Measurements from ENCODE around the gene TTLL12. TPM values are rescaled to one million over a fixed set of nuclear protein-coding genes. Genes with fewer than 3 reads are reported as not detected.

Gene TTLL12
- total and polyA plus RNA-seq, 4 donors = 10.8 to 34.3 (median 29.7) TPM

GRCh38 chr22:43160497-43161126 is 26.3 kb downstream of the TTLL12 start:
- Histone ChIP-seq H3K27ac (ENCODE audit: low read depth, low read length) (no peak overlapping the region), H3K9me3 (ENCODE audit: control insufficient read depth, insufficient read depth, low read length) (no peaks in the 10 kb centered on the region), H3K4me3 (ENCODE audit: low read depth, low read length) (no peak overlapping the region), H3K4me1 (ENCODE audit: control insufficient read depth, insufficient read depth, low read length) (peaks cover 13% of the 10 kb centered on the region), H3K36me3 (ENCODE audit: control insufficient read depth, insufficient read depth, low read length) (peaks cover 38% of the 10 kb centered on the region), H3K27me3 (ENCODE audit: control insufficient read depth, insufficient read depth, low read length) (no peaks in the 10 kb centered on the region)
- WGBS (ENCODE audit: insufficient coverage) = 99% methylated on average over 7 of the region's 8 CpGs
- DNase-seq (ENCODE audit: low read depth in 4 of 6, low spot score in 6 of 6) = no peak

GRCh38 chr22:43159484-43160178 is 27.3 kb downstream of the TTLL12 start:
- H3K27me3 ChIP-seq (ENCODE audit: control insufficient read depth, insufficient read depth, low read length) = no peaks in the 10 kb centered on the region
- peak in 1 of 6 donors; percentile 2 for DNase-seq (ENCODE audit: low read depth in 4 of 6, low spot score in 6 of 6)
- WGBS (ENCODE audit: insufficient coverage) = 52% methylated on average over 14 of the region's 18 CpGs
- H3K27ac ChIP-seq (ENCODE audit: low read depth, low read length) = no peak overlapping the region
- H3K36me3 ChIP-seq (ENCODE audit: control insufficient read depth, insufficient read depth, low read length) = peaks cover 38% of the 10 kb centered on the region
- H3K4me1 ChIP-seq (ENCODE audit: control insufficient read depth, insufficient read depth, low read length) = peaks cover 13% of the 10 kb centered on the region
- no peaks in the 10 kb centered on the region for H3K9me3 ChIP-seq (ENCODE audit: control insufficient read depth, insufficient read depth, low read length)
- H3K4me3 ChIP-seq (ENCODE audit: low read depth, low read length) = no peak overlapping the region

GRCh38 chr22:43158778-43159483 is 28.0 kb downstream of the TTLL12 start:
- no peaks in the 10 kb centered on the region for H3K9me3 ChIP-seq (ENCODE audit: control insufficient read depth, insufficient read depth, low read length)
- peaks cover 13% of the 10 kb centered on the region for H3K4me1 ChIP-seq (ENCODE audit: control insufficient read depth, insufficient read depth, low read length)
- no peak overlapping the region for H3K4me3 ChIP-seq (ENCODE audit: low read depth, low read length)
- DNase-seq (ENCODE audit: low read depth in 4 of 6, low spot score in 6 of 6) = no peak
- H3K27ac ChIP-seq (ENCODE audit: low read depth, low read length) = no peak overlapping the region
- 90% methylated on average over 24 of the region's 24 CpGs for WGBS (ENCODE audit: insufficient coverage)
- H3K36me3 ChIP-seq (ENCODE audit: control insufficient read depth, insufficient read depth, low read length) = peaks cover 38% of the 10 kb centered on the region
- H3K27me3 ChIP-seq (ENCODE audit: control insufficient read depth, insufficient read depth, low read length) = no peaks in the 10 kb centered on the region

GRCh38 chr22:43157874-43158546 is 28.9 kb downstream of the TTLL12 start:
- Histone ChIP-seq H3K4me1 (ENCODE audit: control insufficient read depth, insufficient read depth, low read length) (peaks cover 13% of the 10 kb centered on the region), H3K9me3 (ENCODE audit: control insufficient read depth, insufficient read depth, low read length) (no peaks in the 10 kb centered on the region)

GRCh38 chr22:43156413-43156812 is 30.5 kb downstream of the TTLL12 start:
- Histone ChIP-seq H3K9me3 (ENCODE audit: control insufficient read depth, insufficient read depth, low read length) (no peaks in the 10 kb centered on the region), H3K27me3 (ENCODE audit: control insufficient read depth, insufficient read depth, low read length) (no peaks in the 10 kb centered on the region), H3K4me1 (ENCODE audit: control insufficient read depth, insufficient read depth, low read length) (peaks cover 27% of the 10 kb centered on the region), H3K27ac (ENCODE audit: low read depth, low read length) (no peak overlapping the region), H3K4me3 (ENCODE audit: low read depth, low read length) (no peak overlapping the region), H3K36me3 (ENCODE audit: control insufficient read depth, insufficient read depth, low read length) (peaks cover 26% of the 10 kb centered on the region)
- 90% methylated on average over 12 of the region's 12 CpGs for WGBS (ENCODE audit: insufficient coverage)
- DNase-seq (ENCODE audit: low read depth in 4 of 6, low spot score in 6 of 6) = no peak

More at GRCh38 chr22:43157874-43158546, 28.9 kb downstream of the TTLL12 start:
- 77% methylated on average over 8 of the region's 9 CpGs for WGBS (ENCODE audit: insufficient coverage)
- no peak for DNase-seq (ENCODE audit: low read depth in 4 of 6, low spot score in 6 of 6)
- no peak overlapping the region for H3K27ac ChIP-seq (ENCODE audit: low read depth, low read length)
- H3K27me3 ChIP-seq (ENCODE audit: control insufficient read depth, insufficient read depth, low read length) = no peaks in the 10 kb centered on the region
- no peak overlapping the region for H3K4me3 ChIP-seq (ENCODE audit: low read depth, low read length)
- peaks cover 32% of the 10 kb centered on the region for H3K36me3 ChIP-seq (ENCODE audit: control insufficient read depth, insufficient read depth, low read length)

- H3K27ac ChIP-seq (ENCODE audit: low read depth, low read length) = no peak overlapping the region
- H3K4me1 ChIP-seq (ENCODE audit: control insufficient read depth, insufficient read depth, low read length) = peaks cover 31% of the 10 kb centered on the region
- 86% methylated on average over 5 of the region's 5 CpGs for WGBS (ENCODE audit: insufficient coverage)
- no peaks in the 10 kb centered on the region for H3K27me3 ChIP-seq (ENCODE audit: control insufficient read depth, insufficient read depth, low read length)
- H3K4me3 ChIP-seq (ENCODE audit: low read depth, low read length) = no peak overlapping the region
- DNase-seq (ENCODE audit: low read depth in 4 of 6, low spot score in 6 of 6) = no peak
- no peaks in the 10 kb centered on the region for H3K9me3 ChIP-seq (ENCODE audit: control insufficient read depth, insufficient read depth, low read length)
- H3K36me3 ChIP-seq (ENCODE audit: control insufficient read depth, insufficient read depth, low read length) = peaks cover 22% of the 10 kb centered on the region
Observed at GRCh38 chr22:43155789-43156188, 31.1 kb downstream of the TTLL12 start.

- H3K4me1 ChIP-seq (ENCODE audit: control insufficient read depth, insufficient read depth, low read length) = peaks cover 33% of the 10 kb centered on the region
- H3K27ac ChIP-seq (ENCODE audit: low read depth, low read length) = no peak overlapping the region
- H3K27me3 ChIP-seq (ENCODE audit: control insufficient read depth, insufficient read depth, low read length) = no peaks in the 10 kb centered on the region
- H3K36me3 ChIP-seq (ENCODE audit: control insufficient read depth, insufficient read depth, low read length) = peaks cover 22% of the 10 kb centered on the region
- no peaks in the 10 kb centered on the region for H3K9me3 ChIP-seq (ENCODE audit: control insufficient read depth, insufficient read depth, low read length)
- WGBS (ENCODE audit: insufficient coverage) = 85% methylated on average over 26 of the region's 27 CpGs
- no peak overlapping the region for H3K4me3 ChIP-seq (ENCODE audit: low read depth, low read length)
- no peak for DNase-seq (ENCODE audit: low read depth in 4 of 6, low spot score in 6 of 6)
Observed at GRCh38 chr22:43154887-43155536, 31.9 kb downstream of the TTLL12 start.

GRCh38 chr22:43153899-43154298 is 33.0 kb downstream of the TTLL12 start:
- H3K27ac ChIP-seq (ENCODE audit: low read depth, low read length) = no peak overlapping the region
- WGBS (ENCODE audit: insufficient coverage) = 77% methylated on average over 5 of the region's 9 CpGs

More at GRCh38 chr22:43153899-43154298, 33.0 kb downstream of the TTLL12 start:
- DNase-seq (ENCODE audit: low read depth in 4 of 6, low spot score in 6 of 6) = no peak
- peaks cover 13% of the 10 kb centered on the region for H3K36me3 ChIP-seq (ENCODE audit: control insufficient read depth, insufficient read depth, low read length)
- no peaks in the 10 kb centered on the region for H3K9me3 ChIP-seq (ENCODE audit: control insufficient read depth, insufficient read depth, low read length)
- H3K4me3 ChIP-seq (ENCODE audit: low read depth, low read length) = no peak overlapping the region
- peaks cover 25% of the 10 kb centered on the region for H3K4me1 ChIP-seq (ENCODE audit: control insufficient read depth, insufficient read depth, low read length)
- no peaks in the 10 kb centered on the region for H3K27me3 ChIP-seq (ENCODE audit: control insufficient read depth, insufficient read depth, low read length)

All from spinal cord (tissue), 10 donors.